ENCODE results near the gene COL23A1.

Gene COL23A1

DNA sequence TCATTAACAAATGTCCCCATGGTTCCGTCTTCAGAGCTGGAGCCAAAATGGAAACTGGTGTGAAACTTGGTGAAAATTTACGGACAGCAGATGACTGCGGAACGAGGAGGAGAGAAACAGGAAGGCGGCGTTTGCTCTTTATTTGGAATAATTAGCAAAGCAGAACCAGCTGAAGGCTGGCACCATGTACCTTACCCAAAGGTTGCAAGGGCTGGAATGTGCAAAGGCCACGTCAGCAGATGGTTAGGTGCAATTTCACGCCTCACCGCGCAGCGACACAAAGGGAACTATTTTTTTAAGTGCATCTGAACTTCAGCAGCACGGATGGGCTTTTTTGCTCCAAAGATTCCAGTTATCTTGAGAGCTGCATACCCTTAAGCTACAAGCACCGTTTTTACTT, 127.4 kb downstream of the COL23A1 start:
- no peak for DNase-seq (ENCODE audit: low read depth, low spot score)

DNA sequence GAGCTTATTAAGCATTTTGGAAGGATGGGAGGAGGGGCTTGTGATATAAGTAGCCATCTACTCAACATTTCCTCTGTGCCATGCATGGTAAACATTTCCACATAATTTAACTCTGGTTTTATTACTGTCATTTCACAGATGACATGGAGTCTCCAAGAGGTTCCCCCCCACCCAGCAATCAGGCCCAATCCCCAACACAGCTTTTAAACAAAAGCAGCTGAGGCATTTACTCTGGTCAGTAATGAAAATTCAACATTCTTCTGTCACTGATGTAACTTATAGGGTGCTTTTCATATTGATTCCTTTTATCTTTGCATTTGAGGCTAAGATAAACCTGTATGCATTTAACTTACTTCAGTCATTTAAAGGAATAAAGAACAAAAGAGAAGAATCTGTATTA, 128.1 kb downstream of the COL23A1 start:
- DNase-seq (ENCODE audit: low read depth, low spot score): no peak

DNA sequence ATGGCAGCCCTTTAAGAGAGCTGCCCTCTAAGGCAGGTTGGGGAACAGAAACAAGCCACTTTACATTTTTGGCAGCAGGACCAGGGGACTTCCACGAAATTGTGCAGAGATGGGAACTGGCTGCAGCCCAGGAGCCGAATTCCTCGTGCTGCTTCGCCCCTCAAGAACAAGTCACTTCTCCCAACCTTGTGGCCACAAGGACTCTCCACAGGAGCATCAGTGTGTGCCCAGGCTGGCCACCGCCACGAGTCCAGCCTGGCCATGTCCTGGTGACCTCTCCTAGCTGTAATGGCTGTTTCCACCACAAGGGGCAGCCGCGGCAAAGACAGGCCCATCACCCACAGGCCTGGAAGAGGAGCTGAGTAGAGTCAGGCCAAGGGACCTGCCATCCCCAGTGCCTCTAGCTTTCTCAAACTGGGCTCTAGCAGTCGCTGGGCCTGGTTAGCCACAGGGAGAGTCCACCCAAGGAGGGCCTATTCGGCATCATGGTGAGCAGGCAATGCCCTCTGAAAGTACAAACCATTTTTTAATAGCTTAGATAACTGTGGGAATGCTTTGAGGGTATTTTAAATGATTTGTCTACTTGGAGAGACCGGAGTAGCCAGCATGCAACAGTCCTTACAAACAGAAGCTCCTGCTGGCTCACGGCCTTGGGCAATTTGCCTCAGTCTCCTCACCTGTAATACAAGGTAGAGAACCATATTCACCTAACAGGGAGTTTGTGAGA, 129.0 kb downstream of the COL23A1 start:
- peak; percentile 47 for DNase-seq (ENCODE audit: low read depth, low spot score)

DNA sequence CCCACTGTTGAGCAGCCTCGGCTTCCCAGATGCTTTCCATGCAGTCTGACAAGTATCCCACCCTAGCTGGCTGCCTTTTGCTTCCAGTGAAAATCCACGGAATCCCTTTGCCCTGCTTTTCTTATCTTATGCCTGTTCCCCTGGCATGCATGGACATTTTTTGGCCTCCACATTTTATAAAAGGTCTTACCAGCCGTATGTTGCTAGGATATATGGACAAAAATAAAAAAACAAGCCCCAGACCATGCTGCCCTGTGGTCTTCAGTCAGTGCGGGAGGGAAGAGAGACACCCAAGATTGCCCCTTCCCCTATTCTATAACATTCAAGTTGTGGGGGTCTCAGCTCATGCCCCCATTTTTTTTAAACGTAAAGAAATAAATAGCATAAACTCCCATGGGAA, 129.6 kb downstream of the COL23A1 start:
- DNase-seq (ENCODE audit: low read depth, low spot score): no peak

DNA sequence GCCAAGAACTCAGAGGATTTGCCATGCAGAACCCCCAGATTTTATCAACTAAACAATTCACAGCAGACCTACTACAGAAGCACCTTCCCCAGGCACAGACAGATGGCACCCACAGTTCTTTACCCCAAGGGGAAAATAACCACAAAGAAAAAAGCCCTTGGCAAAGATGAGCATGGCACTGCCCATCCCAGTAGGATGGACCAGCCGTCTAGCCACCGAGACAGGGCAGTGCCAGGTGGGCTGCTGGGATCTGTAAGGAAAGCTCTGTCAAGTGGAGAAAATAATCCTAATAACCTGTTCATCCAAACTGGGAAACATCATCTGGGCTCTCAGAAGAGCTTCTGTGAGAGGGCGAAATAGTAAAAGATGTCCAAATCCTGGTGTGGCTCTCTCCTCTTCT, 130.0 kb downstream of the COL23A1 start:
- no peak for DNase-seq (ENCODE audit: low read depth, low spot score)

DNA sequence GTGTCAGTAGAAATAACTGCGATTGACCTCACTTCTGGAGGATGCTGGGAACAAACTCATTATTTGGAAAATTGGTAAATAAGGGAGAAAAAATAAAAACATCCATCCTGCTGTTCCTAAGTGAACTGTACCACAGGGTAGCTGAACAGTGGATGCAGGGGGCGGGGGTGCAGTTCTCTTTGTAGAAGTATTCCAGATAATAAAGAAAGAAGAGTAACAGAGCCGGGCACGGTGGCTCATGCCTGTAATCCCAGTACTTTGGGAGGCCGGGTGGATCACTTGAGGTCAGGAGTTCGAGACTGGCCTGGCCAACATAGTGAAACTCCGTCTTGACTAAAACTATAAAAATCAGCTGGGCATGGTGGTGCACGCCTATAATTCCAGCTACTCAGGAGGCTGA, 132.1 kb downstream of the COL23A1 start:
- no peak for DNase-seq (ENCODE audit: low read depth, low spot score)

DNA sequence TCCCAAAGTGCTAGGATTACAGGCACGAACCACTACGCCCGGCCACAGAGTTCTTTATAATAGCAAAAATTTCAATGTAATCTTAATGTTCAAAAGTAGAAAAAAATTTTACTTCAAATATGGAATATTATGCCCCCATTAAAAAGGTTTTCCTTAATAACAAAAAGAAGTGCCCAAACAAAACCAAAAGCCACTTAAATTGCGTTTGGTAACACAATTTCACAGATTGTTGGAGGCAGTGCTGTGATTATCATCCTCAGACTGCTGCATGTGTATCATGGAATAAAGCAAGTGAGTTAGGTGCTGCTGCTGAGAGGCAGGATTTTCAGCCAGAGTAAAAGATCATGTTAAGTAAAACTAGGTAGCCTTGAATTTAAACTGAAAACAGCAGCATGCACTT, 132.7 kb downstream of the COL23A1 start:
- DNase-seq (ENCODE audit: low read depth, low spot score): no peak

DNA sequence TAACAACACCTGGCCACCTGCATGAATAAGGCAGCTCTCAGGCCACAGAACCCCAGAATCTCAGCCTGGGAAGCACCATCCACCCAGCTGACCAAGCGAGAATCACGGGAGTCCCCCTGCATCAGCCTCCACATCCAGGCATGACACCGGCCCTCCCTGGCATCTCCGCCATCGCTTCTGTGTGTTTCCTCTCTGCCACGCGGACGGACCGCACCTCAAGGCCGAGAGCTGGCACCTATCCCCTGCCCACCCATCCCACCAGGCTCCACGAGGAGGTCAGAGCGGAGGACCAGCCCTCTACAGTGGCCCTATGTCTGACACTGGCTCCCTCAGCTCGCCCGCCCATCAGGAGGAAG, 134.7 kb downstream of the COL23A1 start:
- no peak for DNase-seq (ENCODE audit: low read depth, low spot score)

DNA sequence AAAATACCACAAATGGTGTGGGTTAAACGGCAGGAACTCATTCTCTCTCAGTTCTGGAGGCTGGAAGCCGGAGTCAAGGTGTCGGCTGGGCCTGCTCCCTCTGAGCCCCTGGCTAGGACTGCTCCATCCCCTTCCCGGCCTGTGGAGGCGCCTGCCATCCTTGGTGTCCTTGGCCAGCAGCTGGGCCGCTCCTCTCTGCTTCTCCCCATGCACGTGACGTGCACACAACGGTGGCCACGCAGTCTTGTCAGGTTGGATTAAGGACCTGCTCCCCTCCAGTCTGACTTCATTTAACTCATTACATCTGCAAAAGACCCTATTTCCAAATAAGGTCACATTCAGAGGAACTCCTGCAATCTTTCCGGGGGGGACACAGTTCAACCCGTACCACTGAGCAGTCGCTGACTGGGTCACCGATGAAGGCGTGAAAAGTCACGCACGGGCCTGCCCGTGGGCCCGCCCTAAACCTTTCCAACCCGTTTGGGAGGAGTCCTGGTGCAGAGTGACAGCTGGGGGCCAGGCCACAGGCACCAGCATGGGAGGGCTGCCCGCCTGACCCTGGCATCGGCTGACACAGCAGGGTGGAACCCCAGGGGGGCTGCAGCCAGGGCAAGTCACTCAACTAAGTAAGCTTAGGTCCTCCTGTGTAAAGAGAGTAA, 135.2 kb downstream of the COL23A1 start:
- no peak for DNase-seq (ENCODE audit: low read depth, low spot score)

DNA sequence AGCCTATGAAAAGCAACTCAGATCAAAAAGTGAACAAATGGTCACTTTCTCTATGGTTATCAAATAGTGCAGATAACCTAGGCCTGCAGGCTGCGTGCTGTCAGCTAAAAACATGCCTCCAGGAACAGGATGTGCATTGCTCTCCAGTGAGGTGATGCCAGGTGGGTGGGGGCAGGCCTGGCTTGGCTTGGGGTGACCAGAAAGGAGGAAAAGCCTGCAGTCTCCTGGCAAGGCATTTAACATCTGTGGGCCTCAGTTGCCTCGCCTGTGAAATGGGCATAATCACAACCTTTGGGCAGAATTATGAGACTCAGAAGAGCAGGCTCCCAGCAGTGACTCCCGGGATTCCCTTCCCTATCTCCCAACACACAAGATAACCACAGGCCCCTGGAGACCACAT, 135.9 kb downstream of the COL23A1 start:
- DNase-seq (ENCODE audit: low read depth, low spot score): no peak

DNA sequence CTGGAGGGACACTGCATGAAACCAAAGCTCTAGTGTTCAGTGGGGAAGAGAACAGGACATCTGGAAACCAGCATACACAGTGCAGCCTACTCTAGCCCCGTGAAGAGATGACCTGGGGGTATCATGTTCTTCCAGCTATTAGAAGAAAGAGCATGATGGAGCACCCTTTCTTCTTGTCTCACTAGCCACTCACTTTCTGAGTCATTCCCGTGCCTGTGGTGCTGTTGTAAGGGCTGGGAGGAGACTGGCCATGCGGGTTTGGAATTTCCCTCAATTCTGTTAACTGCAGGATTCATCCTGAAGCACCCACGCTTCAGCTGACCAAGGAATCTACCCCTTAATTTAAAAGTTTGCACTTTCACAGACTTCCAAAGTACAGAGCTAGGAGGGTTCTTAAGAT, 137.0 kb downstream of the COL23A1 start:
- DNase-seq (ENCODE audit: low read depth, low spot score): no peak

DNA sequence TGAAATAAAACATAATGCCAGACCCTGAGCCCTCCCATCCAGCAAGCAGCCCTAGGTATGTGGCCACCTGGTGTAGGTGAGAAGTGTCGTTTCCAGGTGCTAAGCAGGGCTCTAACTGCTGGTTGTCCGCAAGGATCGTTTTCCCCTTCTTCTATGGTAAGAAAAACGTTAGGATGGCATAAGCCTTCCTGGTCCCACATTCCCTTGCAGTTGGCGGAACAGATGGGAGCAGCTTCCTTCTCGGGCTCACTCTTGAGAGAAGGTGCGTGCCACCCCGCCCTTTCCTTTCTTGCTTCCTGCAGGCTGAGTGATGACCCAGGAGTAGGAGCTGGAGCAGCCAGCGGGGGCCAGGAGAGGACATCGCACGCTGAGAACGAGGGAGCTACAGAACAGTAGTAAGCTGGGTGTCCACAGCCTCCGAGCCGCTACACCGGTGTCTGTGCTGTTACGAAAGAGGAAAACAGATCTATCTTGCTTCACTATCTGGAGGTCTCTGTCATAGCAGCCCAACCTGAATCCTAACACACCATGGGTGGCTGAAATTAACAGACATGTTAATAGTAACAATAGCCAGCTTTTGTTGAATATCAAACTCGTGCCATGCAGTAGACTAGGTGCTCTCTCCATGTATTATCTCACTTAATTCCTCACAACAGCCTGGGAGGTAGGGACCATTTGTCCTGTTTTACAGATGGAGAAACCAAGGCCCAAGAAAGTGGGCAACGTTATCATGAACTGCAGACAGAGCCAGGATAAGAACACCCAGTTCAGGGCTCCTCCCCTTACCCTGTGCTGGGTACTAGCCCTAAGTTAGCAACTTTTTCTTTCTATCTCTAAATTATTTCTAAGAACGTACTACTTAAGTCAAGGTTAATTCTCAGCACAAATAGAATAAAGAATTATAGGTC, 139.8 kb downstream of the COL23A1 start:
- DNase-seq (ENCODE audit: low read depth, low spot score): no peak

DNA sequence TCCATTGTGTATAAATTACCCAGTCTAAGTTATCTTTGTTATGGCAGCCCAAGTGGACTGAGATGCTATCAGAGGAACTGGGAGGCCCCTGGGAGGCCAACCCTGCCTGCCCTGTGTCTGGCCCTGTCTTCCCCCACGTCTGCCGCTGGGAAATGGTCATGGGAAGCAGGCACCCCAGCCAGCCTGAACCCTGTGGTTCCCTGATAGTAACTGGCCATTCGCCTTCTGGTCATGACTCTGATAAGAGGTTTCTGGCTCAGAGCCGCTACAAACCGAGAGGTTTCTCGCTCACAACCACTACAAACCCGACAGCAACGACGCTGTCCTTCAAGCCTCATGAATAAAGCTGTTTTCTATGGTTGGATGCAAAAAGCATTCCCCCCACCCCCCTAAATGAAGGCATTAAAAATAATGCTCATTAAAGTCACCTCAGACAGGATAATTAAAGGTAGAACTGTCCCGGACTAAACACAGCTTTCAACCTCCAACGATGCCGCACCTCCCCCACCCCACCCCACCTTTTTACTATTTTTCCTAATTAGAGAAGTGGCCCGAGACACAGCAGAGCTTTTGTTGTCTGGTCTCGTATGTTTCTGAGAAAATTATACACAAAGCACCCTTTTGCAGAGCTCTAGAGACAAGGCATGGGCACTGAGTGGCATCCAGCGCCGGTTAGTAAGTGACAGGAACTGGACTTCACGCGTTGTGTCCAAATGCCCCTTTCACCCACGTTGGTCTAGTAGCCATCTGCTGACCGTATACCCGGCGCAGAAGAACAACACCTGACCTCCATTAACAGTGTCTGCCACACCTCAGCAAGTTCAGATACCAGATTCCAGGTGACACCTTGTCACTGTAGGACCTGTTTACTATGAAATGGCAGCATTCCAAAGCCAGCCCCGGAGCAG, 140.8 kb downstream of the COL23A1 start:
- no peak for DNase-seq (ENCODE audit: low read depth, low spot score)

DNA sequence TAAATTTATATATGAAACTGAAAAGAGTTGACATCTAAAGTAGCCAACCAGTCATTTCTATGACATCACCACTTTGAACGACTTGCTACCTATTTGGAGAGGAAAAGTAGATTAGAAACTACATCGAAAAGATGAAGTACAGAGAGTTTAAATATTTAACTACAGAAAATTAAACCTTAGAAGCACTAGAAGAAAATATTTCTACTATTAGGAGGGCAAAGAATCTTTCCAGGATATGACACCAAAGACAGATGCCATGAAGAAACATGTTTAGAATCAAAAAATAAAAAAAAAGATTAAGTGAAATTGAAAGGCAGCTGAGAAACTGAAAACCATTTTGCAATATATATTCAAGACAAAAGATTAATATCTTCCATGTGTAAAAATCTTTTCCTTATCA, 144.7 kb downstream of the COL23A1 start:
- DNase-seq (ENCODE audit: low read depth, low spot score): no peak

DNA sequence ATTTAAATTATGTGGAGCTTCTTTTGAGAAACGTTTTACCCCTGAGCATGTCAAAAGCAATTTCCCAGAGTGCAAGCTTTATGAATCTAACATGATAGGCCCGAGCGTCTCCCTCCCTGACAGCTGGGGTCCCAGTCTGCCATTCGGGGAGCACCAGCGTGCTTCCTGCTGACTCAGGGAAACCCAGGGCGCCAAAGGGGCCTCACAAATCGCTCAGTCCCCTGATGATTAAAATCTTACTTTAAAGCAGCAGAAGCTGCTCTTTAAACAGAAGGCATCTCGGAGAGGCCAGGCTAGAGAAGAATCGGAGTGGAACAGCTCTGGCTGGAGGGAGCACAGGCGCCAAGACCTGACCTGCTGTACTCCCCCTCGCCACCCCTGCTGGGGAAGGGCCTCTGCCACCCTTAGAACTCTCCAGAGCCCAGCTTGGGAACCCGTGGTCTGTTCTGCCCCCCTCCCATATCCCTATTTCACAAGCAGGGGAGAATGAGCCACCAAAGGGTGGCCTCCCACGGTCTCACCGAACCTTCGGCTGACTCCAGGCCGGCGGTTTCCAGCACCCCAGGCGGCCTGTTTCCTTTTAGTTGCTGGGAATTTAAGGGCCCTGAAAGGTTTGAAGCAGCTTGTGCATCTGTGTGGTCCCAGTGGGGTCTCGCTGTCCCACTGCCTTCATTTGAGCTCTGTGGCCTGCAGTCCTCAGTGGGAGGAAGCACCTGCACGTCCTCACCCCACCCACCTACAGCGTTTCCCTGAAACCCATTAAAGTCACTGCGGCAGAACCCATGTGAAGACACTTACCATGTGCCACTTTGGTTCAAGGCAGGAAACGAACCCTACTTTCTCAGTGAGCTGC, 147.6 kb downstream of the COL23A1 start:
- DNase-seq (ENCODE audit: low read depth, low spot score): no peak

DNA sequence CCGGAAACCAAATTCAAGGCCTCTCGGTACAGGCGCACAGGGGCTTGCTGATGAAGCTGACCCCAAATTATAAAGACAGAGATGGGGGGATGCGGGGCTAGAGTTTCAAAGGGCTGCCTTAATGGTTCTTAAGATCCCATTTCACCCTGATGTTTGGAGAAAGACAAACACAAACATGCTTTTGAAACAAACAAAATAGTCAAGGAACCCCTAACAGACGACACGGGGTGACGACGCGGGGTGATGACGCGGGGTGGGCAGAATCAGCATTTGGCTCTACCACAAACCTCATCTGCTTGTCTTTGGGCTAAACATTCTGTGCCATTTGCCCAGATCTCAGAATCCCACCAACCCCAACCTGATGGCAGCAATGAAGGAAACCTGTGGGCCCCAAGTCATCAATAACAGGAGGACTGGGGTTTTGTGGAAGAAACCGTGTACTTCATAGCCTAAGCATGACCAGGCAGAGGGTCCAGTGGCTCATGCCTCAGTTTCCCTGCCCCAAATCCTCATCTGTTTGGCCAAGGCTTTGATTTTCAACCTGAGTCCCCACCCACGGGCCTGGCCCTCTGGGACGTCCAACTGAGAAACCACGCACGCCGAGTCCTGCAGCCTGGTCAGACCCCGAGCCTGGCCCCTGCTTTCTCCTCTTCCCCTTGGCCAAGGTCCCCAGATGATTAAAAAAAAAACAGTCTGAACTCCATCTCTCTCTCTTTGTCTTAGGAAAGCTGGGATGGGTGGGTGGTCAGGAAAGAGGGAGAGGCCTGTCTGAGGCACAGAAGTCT, 148.5 kb downstream of the COL23A1 start:
- no peak for DNase-seq (ENCODE audit: low read depth, low spot score)

DNA sequence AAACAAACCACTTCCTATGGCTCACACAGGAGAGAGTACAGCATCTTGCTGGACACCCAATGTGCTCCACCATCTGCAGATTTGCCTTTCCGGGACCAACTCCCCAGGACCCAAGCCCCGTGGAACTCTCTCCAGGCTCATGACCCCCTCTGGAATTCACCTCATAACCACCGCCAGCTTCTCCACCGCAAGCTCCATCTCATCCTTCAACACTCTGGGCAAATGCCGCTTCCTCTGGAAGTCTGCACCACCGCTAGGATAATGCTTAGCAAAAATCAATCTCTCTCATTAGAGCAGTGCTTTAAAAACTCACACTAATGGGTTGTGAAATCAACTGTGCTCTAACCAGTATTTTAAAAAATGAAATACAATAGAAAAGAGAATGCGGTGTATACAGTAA, 150.0 kb downstream of the COL23A1 start:
- DNase-seq (ENCODE audit: low read depth, low spot score): no peak

DNA sequence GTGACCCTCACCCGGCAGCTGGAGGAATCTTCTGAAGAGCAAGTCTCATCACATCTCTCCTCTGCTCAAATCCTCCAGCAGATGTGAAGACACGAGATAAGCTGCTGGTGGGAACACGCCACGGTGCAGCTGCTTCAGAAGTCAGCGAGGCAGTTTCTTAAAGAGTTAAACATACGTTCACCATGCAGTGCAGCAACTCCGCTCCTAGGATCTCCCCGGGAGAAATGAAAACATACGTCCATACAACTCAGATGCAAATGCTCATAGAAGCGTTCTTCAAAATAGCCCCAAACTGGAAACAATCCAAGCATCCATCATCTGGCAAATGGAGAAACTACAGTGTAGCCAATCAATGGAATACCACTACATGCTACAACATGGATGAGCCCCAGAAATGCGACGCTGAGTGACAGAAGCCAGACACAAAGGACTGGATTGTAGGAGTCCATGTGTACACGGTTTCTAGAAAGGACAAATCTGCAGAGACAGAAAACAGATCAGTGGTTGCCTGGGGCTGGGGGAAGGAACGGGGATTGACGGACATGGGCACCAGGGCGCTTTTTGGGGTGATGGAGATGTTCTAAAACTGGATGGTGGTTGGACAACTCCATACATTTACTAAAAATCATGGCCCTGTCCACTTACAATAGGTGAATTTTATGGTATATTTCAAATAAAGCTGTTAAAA, 150.6 kb downstream of the COL23A1 start:
- DNase-seq (ENCODE audit: low read depth, low spot score): no peak

DNA sequence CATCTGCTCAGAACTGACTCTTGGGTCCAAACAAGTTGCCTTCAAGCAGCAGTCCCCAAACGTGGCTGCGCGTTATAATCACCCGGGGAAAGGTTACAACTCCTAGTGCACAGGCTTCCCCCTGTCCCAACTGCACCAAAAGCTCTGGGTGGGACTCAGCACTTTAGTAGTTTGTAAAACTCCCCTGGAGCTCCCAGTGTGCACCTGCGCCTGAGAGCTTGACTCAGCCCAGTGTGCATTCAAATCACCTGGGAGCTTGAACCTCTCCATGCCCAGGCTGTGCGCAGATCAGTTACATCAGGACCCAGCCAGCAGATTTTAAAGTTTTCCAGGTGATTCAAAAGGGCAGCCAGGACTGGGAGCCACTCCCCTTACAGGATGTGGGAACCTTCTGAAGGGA, 151.4 kb downstream of the COL23A1 start:
- no peak for DNase-seq (ENCODE audit: low read depth, low spot score)

Measured in iPS DF 19.7 (cell line).